WERI-Rb-1 (cell line): Measurements from ENCODE around the gene PTPRN2.
"Not testable (repeated sequence)": the region's sequence is repeated elsewhere in the genome, so short reads cannot be mapped to it uniquely, and the experiment has no call there.

Experiments
- DNase-seq: peaks from one replicate; pipeline ENCODE4 v3.0.0-alpha.2; 2020
- H3K27ac ChIP-seq: fragments of 250-450 bp; sonication (Bioruptor Pico); 2 replicates; pipeline ENCODE4 v1.5.1; 2020; ENCODE audit warnings: mild to moderate bottlenecking, moderate library complexity
- H3K27me3 ChIP-seq: fragments of 250-450 bp; sonication (Bioruptor Pico); 2 replicates; pipeline ENCODE4 v1.5.1; 2021; ENCODE audit warnings: mild to moderate bottlenecking, low read depth, moderate library complexity; ENCODE audit not compliant: insufficient read depth, severe bottlenecking
- H3K36me3 ChIP-seq: fragments of 250-450 bp; sonication (Bioruptor Pico); 2 replicates; pipeline ENCODE4 v1.5.1; 2020; ENCODE audit warnings: mild to moderate bottlenecking, moderate library complexity
- H3K4me3 ChIP-seq: 2 replicates; pipeline ENCODE4 v1.5.1; 2011; ENCODE audit warnings: low read depth, mild to moderate bottlenecking, control low read depth, low read length
- H3K9me3 ChIP-seq: fragments of 250-450 bp; sonication (Bioruptor Pico); 2 replicates; pipeline ENCODE4 v1.5.1; 2021; ENCODE audit warnings: mild to moderate bottlenecking, moderate library complexity; ENCODE audit not compliant: severe bottlenecking
- CTCF ChIP-seq: IDR thresholded peaks from 2 replicates; pipeline ENCODE4 v1.5.1; 2011; ENCODE audit warnings: low read depth, mild to moderate bottlenecking, control low read depth, inconsistent platforms, low read length

Gene PTPRN2

GRCh38 chr7:158378978-158379377 lies 208.6 kb downstream of the PTPRN2 start:
- H3K36me3 ChIP-seq, result no peaks in the 10 kb centered on the region
- H3K9me3 ChIP-seq, result peaks cover 9% of the 10 kb centered on the region
- H3K27ac ChIP-seq, result no peak overlapping the region
- no peak overlapping the region for H3K4me3 ChIP-seq
- H3K27me3 ChIP-seq, result no peaks in the 10 kb centered on the region
- DNase-seq, result no peak
- TF ChIP-seq CTCF, result no peak

GRCh38 chr7:158377800-158378623 lies 209.6 kb downstream of the PTPRN2 start:
- H3K36me3 ChIP-seq, result no peaks in the 10 kb centered on the region
- no peaks in the 10 kb centered on the region for H3K27me3 ChIP-seq
- no peak overlapping the region for H3K4me3 ChIP-seq
- DNase-seq, result no peak
- H3K27ac ChIP-seq, result no peak overlapping the region
- no peak for TF ChIP-seq CTCF
- peaks cover 9% of the 10 kb centered on the region for H3K9me3 ChIP-seq

- H3K27me3 ChIP-seq, H3K9me3 ChIP-seq, H3K36me3 ChIP-seq, H3K27ac ChIP-seq, H3K4me3 ChIP-seq, DNase-seq: not testable (repeated sequence)
Measured at GRCh38 chr7:158376839-158377186, 210.8 kb downstream of the PTPRN2 start.

GRCh38 chr7:158376146-158376838 lies 211.3 kb downstream of the PTPRN2 start:
- H3K4me3 ChIP-seq, H3K9me3 ChIP-seq, H3K27me3 ChIP-seq, H3K27ac ChIP-seq, DNase-seq, H3K36me3 ChIP-seq: not testable (repeated sequence)

- no peaks in the 10 kb centered on the region for H3K27me3 ChIP-seq
- TF ChIP-seq CTCF, result no peak
- no peak overlapping the region for H3K4me3 ChIP-seq
- no peak for DNase-seq
- peaks cover under 1% of the 10 kb centered on the region for H3K9me3 ChIP-seq
- no peaks in the 10 kb centered on the region for H3K36me3 ChIP-seq
- H3K27ac ChIP-seq, result no peak overlapping the region
Measured at GRCh38 chr7:158375034-158375433, 212.6 kb downstream of the PTPRN2 start.

- TF ChIP-seq CTCF, result no peak
- Histone ChIP-seq H3K27ac (no peak overlapping the region), H3K36me3 (no peaks in the 10 kb centered on the region), H3K9me3 (no peaks in the 10 kb centered on the region), H3K27me3 (no peaks in the 10 kb centered on the region), H3K4me3 (no peak overlapping the region)
- no peak for DNase-seq
Measured at GRCh38 chr7:158374586-158374985, 213.0 kb downstream of the PTPRN2 start.
